IPS-NIHi11 (cell line): ENCODE results near the gene LARP4B.

ENCODE experiments used
- DNase-seq: peaks from one replicate; pipeline ENCODE4 v3.0.0; 2012; ENCODE audit warnings: mixed read lengths, low spot score

Gene LARP4B

DNA sequence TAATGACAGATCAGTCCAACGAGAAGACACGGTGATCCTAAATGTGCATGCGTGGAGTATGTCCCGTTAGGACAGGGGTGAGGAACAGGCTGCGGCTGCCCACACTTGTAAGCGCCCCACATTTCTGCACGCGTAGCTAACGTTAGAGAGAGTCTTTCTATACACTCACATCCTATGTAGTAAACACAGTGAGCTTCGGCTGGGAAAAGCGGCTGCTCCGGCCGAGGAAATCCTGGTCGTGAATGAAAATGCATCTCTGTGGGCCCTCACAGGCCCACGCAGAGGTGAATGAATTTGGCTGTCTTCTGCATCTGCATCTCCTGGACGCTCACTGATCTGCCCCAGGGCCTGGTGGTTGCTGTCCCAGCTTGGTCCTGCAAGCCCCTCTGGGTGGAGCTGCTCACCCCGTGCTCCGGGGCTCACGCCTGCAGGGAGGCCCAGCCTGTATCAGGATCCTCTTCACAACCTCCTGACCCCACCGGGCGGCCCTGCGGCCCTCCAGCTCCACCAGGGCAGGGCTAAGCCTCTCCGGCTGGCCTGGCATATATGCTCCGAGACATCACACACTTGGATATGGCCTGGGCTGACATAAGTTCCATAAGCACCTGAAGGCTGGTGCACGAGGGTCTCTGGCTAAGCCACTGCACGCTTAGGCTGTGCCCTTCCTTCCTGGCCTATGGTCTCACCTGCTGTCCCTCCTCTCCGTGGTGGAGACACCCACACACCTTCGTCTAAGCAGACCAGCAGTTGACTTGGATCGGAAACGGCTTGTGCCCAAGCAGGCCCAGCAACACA lies 124.1 kb downstream of the LARP4B start:
- DNase-seq: no peak

DNA sequence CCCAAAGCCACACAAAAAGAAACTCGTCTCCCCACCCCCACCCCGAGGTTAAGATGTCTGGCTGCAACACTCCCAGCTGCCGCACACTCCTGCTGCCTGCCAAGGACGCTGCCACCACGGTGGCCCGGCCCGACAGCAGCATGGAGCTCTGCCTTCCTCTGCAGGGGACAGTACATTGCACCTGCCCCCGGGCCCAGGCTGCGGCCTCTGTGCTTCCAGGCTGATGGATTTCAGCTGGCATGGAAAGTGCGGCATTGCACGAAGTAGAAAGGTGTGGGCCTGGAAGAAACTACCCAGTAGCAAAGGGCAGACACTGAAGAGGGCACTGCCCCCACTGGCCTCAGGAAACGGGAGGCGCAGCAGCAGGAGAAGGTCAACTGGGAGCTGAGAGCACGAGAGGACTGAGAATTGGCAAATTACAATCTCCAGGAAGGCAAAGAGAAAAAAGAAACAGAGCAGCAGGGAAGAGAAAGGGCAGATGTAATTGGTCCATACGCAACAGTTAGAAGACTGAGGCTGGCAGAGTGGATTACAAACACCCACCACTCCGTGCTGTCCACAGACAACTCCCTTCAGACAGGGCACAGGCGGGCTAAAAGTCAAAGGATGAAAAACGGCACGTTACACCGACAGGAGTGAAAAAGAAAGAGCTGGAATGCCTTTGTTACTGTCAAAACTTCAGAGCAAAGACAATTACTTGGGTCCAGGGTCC lies 124.9 kb downstream of the LARP4B start:
- no peak for DNase-seq

DNA sequence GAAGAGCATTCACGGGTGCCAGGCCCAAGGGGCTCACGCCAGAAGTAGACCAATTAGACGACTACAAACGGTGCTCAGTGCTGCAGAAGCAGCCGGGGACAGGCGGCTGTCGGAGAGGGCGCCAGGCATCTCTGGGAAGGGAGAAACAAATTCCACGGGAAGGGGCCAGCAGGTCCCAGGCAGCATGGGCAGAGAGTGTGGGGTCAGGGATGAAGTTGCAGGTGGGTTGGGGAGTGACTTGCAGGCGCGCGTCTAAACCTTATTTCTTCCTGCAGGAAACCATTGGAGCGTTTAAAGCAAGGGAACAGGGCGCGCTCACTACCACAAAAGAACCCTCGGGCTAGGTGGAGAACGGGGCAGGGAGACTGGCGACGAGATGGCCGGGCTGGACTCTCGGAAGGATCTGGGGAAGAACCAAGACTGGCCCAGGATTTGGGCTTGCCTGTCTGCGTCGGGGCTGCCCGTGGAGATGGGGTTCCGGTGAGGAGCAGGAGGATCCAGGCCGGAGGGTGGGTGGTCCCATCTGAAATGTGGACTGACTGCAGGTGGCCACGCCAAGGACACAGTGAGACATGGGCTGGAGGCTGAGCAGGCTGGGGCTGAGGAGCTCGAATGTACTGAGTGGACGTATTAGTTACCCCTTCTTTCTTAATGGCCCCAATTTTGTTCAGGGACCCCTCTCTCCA lies 125.7 kb downstream of the LARP4B start:
- no peak for DNase-seq

- DNase-seq: no peak
Observed at GRCh38 chr10:804787-805619, 126.5 kb downstream of the LARP4B start.

GRCh38 chr10:804191-804781 lies 127.2 kb downstream of the LARP4B start:
- DNase-seq: no peak

DNA sequence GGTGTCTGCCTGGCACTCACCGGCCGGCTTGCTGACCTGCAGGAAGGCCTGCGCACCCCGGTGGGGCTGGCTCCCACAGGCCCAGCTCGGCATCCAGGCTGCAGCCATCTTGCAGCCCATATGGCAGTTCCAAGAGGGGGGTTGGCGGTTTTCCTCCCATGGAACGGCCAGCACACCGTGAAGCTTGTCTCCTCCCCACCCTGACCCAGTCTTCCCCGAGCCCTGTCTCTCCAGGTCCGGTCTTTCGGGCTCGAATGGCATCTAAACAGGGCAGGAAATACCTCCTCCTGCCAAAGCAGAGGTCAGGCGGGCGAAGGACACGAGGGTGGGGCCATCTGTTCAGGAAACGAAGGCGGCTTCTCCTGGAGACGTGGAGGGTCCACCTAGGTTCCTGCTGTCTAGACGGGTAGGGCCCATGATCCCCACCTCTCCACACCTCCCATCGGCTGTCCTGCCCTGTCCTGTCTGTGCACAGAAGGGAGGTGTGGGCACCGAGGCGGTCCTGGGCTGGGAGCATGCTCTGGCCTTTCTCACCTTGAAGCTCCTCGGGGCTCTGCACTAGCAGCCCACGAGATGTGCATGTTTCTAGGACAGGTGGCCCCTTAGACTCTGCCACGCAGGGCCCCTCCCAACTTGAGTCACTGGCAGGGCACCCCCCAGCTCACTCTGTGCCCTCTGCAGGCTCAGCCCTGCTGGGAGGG lies 128.3 kb downstream of the LARP4B start:
- DNase-seq: no peak

- DNase-seq: no peak
Observed at GRCh38 chr10:802506-802905, 129.0 kb downstream of the LARP4B start.

DNA sequence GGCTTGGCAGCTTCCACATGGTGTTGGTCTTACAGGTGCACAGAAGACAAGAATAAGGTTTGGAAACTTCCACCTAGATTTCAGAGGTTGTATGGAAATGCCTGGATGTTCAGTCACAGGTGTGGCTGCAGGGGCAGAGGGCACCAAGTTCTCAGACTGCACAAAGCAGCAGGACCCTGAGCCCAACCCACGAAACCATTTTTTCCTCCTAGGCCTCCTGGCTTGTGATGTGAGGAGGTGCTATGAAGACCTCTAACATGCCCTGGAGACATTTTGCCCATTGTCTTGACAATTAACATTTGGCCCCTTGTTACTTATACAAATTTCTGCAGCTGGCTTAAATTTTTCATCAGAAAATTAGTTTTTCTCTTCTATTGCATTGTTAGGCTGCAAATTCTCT lies 134.3 kb downstream of the LARP4B start:
- no peak for DNase-seq

DNA sequence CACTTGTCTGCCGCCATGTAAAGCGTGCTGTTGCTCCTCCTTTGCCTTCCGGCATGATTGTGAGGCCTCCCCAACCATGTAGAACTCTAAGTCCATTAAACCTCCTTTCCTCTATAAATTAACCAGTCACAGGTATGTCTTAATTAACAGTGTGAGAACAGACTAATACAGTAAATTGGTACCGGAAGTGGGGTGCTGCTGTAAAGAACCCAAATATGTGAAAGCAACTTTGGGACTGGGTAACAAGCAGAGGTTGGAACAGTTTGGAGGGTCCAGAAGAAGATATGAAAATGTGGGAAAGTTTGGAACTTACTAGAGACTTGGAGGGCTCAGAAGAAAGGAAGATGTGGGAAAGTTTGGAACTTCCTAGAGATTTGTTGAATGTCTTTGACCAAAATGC lies 135.3 kb downstream of the LARP4B start:
- DNase-seq: no peak

DNA sequence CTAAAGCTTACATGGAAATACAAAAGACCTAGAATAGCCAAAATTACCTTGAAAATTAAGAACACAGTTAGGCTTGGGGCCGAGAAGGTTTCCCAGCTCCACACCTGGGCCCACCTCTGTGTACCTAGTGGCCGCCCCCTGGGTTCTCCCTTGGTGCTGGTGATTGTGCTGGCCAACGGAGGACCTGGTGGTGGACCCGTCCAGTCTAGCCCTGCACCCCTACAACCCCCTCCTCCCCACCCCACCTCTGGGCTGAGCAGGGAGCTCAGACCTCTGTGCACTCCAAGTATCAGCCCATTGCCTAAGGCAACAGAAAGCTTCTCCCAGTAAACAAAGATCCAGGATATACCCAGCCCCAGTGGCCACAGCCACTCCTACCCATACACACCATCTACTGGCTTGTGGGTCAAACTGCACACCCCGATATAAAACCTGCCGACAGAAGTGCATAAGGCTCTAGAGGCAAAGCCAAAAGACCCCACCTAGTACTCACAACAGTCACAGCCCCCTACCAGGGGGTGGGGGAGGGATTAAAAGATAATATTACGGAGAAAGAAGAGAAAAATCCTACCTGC lies 137.0 kb downstream of the LARP4B start:
- no peak for DNase-seq

- no peak for DNase-seq
Observed at GRCh38 chr10:792792-793100, 138.8 kb downstream of the LARP4B start.

- DNase-seq: no peak
Observed at GRCh38 chr10:792083-792791, 139.3 kb downstream of the LARP4B start.

DNA sequence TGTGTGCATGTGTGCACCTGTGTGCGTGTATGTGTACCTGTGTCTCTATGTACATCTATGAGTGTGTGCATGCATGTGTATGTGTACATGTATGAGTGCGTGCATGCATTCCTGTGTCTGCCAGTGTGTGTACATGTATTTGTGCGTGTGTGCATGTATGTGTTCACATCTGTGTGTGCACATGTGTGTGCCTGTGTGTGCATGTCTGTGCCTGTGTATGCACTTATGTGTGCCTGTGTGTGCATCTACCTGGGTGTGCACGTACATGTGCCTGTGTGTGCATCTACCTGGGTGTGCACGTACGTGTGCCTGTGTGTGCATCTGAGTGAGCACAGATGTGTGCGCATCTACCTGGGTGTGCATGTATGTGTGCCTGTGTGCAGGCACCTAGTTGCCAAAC lies 139.9 kb downstream of the LARP4B start:
- no peak for DNase-seq

- no peak for DNase-seq
Observed at GRCh38 chr10:790821-791551, 140.5 kb downstream of the LARP4B start.

DNA sequence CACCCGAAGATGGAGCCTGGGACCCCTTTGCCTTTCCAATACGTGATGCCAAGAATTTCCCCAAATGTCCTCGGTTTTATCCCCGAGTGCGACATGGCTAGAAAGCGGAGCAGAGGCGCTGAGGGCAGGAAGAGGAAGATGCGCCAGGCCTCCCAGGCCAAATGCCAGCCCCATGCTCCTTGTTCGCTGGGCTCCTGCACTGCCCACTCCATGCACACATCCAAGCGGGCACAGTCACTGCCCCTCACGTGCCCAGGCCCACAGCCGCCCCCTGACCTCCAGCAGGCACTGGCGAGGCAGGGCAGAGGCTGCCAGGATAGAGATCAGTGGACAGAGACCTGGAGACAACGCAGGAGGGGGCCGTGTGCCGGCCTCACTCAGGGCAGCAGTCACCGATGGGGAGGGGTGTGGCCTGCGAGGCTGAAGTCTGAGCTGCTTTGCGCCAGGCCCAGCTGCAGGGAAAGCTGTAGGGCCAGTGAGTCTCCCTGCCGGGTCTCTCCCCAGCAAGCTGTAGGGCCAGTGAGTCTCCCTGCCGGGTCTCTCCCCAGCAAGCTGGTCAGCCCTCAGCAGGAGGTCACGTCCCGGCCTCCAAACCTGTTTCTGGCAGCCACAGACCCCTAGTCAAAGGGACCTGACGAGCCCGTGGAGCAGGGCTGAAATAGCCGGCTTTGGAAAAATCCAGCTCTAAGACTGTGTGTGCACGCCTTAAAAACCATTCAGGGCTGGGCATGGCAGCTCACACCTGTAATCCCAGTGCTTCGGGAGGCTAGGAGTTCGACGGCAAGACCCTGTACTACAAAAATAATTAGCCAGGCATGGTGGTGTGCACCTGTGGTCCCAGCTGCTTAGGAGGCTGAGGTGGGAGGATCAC lies 141.4 kb downstream of the LARP4B start:
- no peak for DNase-seq

- peak; percentile 87 for DNase-seq
Observed at GRCh38 chr10:788796-789748, 142.4 kb downstream of the LARP4B start.

DNA sequence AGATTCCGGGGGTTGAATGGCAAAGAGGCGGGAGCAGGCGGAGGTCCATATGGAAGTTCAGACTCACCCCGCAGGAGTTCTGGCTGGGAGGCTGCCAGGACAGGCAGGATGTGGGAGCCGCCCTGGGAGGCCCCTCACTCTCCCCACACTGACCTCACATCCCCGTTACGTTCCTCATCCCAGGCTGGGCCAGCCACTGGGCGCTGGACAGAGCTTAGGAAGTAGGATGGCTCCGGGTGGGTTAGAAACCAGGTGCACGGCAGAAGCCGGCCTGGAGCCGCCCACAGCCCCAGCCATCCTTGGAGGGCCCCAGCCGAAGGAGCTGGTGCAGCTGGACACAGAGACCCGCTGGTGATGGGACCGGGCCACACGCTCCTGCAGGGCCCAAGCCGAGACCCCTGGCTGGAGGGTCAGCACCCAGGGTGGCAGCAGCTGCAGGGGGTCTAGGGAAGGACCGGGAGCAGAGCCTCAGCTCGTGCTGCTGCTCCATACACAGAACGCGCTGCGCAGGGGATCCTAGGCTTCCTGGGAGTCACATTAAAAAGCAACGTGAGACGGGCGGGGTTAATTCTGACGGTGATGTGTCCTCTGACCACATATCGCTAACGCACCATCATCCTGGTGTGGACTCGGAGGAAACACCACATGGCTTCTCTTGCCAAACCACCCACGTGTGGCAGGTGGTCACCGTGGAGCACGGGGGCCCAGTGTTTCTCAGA lies 143.4 kb downstream of the LARP4B start:
- no peak for DNase-seq
